Fibroblast of the conjunctiva (primary cell): ENCODE measurements around the gene AURKB.

Experiments used
- DNase-seq: peaks from one replicate; pipeline ENCODE4 v3.0.0-alpha.2; 2010; ENCODE audit warnings: low read depth

AURKB gene

DNA sequence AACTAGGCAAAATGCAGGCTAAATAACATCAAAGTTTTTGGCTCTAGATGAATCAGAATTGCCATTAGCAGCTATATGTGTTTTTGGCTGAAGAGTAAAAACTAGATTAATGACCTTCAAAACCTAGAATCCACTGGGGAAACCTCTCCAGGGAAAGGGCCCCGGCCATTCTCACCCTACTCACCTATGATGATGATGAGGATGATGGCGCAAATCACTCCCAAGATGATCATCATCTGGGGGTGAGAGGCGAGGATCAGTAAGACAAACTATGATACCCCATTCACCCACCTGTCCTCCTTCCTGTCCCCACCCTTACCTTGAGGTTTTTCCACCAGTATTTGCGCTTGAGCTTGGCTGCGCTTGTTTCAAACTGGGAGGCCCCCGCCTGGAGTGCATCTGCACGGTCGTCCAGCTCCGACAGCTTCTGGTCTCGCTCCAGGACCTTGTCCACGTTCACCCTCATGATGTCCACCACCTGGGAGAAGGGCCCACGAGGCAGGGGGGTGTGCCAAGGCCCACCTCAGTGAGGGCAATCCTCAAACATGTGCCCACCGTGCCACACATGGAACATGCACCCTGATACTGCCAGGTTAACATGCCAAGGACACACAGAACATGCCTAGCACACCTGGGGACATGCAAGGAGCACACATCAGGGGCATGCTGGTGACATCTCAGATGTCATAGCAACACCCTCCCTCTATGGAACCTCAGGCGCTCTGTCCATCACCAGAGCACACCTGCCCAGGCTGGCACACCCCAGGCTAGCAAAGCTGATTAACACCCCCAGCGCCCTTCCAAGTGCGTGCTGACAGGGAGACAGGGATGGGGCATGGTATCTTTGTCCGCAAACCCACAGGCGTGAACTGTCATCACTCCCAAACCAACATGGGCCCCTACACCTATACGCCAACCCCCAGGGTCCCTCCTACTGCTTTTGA lies 48.8 kb downstream of the AURKB start:
- DNase-seq = no peak

- no peak for DNase-seq
Observed at GRCh38 chr17:8160741-8161221, 49.6 kb downstream of the AURKB start.

DNA sequence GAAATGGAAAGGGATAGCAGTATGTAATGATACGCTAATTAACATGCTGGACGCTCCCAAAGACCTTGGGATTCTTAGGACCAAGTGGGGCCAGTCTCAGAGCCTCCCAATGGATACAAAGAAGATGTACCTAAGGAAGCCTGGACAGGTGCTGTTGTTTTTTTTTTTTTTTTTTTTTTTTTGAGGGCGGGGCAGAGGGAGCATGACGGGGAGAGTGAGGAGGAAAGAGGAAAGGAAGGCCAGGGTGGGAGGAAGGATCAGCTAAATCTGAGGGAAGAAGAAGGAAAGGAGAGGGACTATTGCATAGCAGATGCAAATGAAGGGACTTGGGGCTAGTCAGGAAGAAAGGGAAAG lies 50.2 kb downstream of the AURKB start:
- DNase-seq = no peak

- DNase-seq = no peak
Observed at GRCh38 chr17:8159459-8160223, 50.7 kb downstream of the AURKB start.

GRCh38 chr17:8159032-8159400 lies 51.4 kb downstream of the AURKB start:
- no peak for DNase-seq

GRCh38 chr17:8158267-8159031 lies 51.9 kb downstream of the AURKB start:
- DNase-seq = peak; percentile 87

GRCh38 chr17:8156246-8156992 lies 54.0 kb downstream of the AURKB start:
- peak; percentile 100 for DNase-seq

- no peak for DNase-seq
Observed at GRCh38 chr17:8155996-8156245, 54.5 kb downstream of the AURKB start.

DNA sequence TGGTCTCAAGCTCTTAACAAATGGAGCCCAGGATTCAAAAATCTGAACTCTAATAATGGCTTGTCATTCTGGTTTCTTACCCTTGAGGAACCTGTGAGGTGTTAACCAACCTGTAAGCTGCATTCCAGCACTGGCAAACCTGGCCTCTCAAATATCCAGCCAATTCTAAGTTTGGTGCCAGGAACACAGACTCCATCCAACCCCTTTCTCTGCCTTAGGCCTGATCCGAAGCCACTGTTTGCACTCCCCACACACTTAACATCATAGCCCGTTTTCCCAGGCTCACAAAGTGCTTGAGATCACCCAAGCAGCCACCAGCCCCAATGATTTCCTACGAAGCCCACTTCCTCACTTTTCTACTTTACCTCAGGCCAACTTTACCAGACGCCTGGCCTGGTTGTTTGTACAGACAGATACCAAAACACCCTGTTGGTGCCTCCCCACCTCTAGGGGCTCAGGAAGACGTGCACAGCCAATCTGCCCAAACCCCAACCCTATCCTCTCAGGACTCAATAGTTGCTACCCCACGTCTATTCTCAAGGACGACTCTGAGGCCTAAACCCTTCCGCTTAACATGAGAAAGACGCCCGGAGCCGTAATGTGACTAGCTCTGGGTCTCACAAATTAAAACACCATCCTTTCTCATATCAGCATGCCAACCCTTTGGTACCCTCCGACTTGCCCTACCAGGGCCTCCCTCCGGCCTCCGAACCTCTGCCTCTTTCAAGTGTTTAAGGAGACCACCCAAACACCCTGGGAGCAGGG lies 55.0 kb downstream of the AURKB start:
- no peak for DNase-seq
